Chondrocyte (in vitro differentiated cells): ENCODE results near the gene SPAG9. TPM values are rescaled to one million over a fixed set of nuclear protein-coding genes. Genes with fewer than 3 reads are reported as not detected.

ENCODE experiments used
- DNase-seq: peaks from one replicate; pipeline ENCODE4 v3.0.0; 2021; ENCODE audit warnings: mixed read lengths, low spot score
- H3K27ac Mint-ChIP-seq: one replicate; pipeline ENCODE4 v1.8.0; 2021; ENCODE audit warnings: mild to moderate bottlenecking, moderate library complexity, mixed read lengths; ENCODE audit not compliant: unreplicated experiment
- H3K27me3 Mint-ChIP-seq: 2 replicates; pipeline ENCODE4 v1.8.0; 2021; ENCODE audit warnings: low read depth, mixed read lengths
- H3K36me3 Mint-ChIP-seq: 2 replicates; pipeline ENCODE4 v1.8.0; 2021; ENCODE audit warnings: low read depth, mixed read lengths
- H3K4me1 Mint-ChIP-seq: 2 replicates; pipeline ENCODE4 v1.8.0; 2021; ENCODE audit warnings: low read depth, mild to moderate bottlenecking, mixed read lengths
- H3K4me3 Mint-ChIP-seq: one replicate; pipeline ENCODE4 v1.8.0; 2021; ENCODE audit warnings: mild to moderate bottlenecking, moderate library complexity, mixed read lengths; ENCODE audit not compliant: unreplicated experiment
- H3K9me3 Mint-ChIP-seq: 2 replicates; pipeline ENCODE4 v1.8.0; 2021; ENCODE audit warnings: low read depth, mixed read lengths
- total RNA-seq: library from RNA; stranded (reverse); gene quantifications from 3 replicates; pipeline ENCODE4 v1.2.1, GENCODE V29; 2021
- TF ChIP-seq, protein P1 (sequence below): fragments of 200-600 bp; sonication (generic); IDR thresholded peaks from 2 replicates; pipeline ENCODE4 v1.5.0; 2021; ENCODE audit warnings: antibody characterized with exemption, mild to moderate bottlenecking, moderate library complexity

SPAG9 gene
- total RNA-seq, 1 donor from 2014 or later = 92.7 TPM

DNA sequence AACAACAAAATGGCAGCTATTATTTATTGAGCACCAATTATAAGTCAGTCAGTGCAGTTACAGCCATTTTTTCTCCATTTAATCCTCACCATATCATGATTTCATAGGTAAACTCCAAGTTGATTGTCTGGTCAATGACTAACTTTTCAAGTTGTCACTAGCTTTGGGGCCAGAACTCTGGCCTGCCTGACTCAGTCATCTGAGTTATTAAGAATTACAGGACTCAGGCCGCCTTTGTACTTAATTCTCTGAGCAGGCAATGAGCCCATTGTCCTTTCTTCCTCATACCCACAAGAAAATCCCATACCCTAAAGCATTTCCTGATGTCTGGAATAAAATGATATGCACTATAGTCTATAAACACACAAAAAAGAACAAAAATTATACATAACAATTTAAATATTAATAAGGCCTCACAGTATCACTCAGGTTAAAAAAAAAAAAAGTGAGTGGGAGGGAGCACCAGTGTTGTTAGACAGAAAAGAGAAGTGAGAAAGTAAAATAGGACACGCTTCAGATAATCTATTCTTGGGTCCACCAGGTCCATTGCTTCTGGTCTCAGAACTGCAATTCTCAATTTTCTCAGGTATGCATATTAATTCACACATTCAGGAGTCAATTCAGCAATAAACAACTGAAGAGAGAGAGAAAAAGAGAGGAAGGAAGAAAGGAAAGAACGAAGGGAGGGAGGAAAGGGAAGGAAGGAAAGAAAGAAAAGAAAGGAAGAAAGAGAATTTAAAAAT is 70.2 kb downstream of the SPAG9 start:
- Mint-ChIP-seq H3K27ac (peak overlapping the region; percentile 42), H3K4me3 (no peak overlapping the region), H3K36me3 (no peaks in the 10 kb centered on the region), H3K27me3 (no peaks in the 10 kb centered on the region), H3K4me1 (peaks cover 10% of the 10 kb centered on the region), H3K9me3 (no peaks in the 10 kb centered on the region)
- no peak for DNase-seq
- TF ChIP-seq, protein P1, sequence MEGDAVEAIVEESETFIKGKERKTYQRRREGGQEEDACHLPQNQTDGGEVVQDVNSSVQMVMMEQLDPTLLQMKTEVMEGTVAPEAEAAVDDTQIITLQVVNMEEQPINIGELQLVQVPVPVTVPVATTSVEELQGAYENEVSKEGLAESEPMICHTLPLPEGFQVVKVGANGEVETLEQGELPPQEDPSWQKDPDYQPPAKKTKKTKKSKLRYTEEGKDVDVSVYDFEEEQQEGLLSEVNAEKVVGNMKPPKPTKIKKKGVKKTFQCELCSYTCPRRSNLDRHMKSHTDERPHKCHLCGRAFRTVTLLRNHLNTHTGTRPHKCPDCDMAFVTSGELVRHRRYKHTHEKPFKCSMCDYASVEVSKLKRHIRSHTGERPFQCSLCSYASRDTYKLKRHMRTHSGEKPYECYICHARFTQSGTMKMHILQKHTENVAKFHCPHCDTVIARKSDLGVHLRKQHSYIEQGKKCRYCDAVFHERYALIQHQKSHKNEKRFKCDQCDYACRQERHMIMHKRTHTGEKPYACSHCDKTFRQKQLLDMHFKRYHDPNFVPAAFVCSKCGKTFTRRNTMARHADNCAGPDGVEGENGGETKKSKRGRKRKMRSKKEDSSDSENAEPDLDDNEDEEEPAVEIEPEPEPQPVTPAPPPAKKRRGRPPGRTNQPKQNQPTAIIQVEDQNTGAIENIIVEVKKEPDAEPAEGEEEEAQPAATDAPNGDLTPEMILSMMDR = no peak

DNA sequence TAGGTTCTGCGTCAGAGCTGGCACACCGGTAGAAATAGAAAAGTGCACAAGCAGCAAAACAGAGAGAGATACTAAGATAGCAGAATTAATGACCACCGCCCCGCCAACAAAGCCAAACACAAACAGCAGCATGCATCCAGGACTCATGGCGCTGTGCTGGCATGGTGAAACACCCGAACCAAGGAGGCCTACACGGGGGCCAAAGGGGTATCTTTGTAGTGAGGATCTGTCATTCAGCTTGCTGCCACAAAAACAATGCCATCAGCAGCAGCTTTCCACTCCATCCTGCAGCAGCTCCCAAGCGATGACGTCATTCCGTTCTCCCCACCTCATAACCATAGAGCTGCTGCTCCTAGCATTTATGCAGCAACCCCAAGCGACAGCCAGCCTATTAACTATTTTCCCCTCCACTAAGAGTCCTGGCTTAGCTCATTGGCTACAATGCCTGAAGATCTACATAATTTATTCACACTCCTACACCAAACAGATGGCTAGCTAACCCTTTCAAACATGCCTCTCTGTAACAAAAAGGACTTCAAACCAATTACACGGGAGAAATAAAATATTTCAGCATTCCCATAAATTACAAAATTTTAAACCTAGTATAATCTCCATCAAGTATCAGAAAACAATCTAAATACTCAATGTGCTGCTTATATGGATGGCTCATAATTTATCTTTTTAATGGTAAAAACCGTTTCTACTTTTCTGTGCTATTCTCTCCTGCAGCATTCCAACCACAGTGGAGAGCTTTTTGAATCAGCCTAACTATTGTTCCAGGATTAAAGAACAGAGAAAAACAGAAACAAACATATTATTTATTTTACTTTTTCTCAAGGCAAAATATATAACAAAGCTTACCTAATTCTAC is 73.9 kb downstream of the SPAG9 start:
- no peak overlapping the region for H3K27ac Mint-ChIP-seq
- TF ChIP-seq, protein P1 = no peak
- no peak overlapping the region for H3K4me3 Mint-ChIP-seq
- no peaks in the 10 kb centered on the region for H3K9me3 Mint-ChIP-seq
- no peak for DNase-seq
- peaks cover 7% of the 10 kb centered on the region for H3K4me1 Mint-ChIP-seq
- no peaks in the 10 kb centered on the region for H3K36me3 Mint-ChIP-seq
- no peaks in the 10 kb centered on the region for H3K27me3 Mint-ChIP-seq

DNA sequence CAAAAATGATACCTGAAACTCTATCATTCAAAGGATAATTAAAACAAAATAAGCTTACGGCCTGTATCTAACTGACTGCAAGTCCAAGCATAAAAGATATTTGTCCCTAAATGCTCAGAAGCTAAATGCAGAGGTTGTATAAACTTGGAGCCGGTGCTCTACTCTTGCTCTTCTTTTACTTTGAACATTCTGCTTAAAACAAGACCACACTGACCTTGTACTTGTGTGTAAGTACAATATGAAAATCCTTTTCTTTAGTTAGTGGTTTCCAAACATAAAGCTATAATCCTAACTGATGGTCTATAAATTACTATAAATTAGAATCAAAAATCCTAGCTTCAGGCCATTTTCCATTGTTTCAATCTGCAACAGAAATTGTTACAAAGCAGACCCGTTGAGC is 74.6 kb downstream of the SPAG9 start:
- H3K27ac Mint-ChIP-seq = no peak overlapping the region
- no peaks in the 10 kb centered on the region for H3K27me3 Mint-ChIP-seq

DNA sequence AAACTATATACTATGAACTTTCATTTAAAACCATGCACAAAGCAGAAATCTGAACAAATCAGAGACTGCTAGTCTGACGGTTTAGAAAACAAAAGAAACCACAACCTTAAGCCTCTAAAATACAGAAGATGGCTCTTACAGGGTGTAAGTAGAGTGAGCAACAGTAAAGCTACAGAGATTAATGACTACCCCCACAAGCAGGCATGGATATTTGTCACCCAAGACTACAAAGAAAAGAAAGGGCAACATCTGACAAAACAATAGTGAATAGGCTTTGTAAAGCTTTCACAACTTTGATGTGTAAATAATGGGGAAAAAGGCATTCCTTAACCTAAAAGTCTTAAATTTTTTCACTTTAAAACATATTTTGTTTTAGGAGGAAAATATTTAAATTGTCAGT is 75.0 kb downstream of the SPAG9 start:
- no peak overlapping the region for H3K27ac Mint-ChIP-seq
- no peaks in the 10 kb centered on the region for H3K27me3 Mint-ChIP-seq
- no peak for DNase-seq
- H3K4me1 Mint-ChIP-seq = peaks cover 6% of the 10 kb centered on the region
- TF ChIP-seq, protein P1 = no peak
- no peak overlapping the region for H3K4me3 Mint-ChIP-seq
- H3K9me3 Mint-ChIP-seq = no peaks in the 10 kb centered on the region
- H3K36me3 Mint-ChIP-seq = no peaks in the 10 kb centered on the region

More for the DNA sequence above, 74.6 kb downstream of the SPAG9 start:
- DNase-seq = no peak
- Mint-ChIP-seq H3K4me1 (peaks cover 7% of the 10 kb centered on the region), H3K4me3 (no peak overlapping the region), H3K9me3 (no peaks in the 10 kb centered on the region), H3K36me3 (no peaks in the 10 kb centered on the region)
- TF ChIP-seq, protein P1 = no peak

DNA sequence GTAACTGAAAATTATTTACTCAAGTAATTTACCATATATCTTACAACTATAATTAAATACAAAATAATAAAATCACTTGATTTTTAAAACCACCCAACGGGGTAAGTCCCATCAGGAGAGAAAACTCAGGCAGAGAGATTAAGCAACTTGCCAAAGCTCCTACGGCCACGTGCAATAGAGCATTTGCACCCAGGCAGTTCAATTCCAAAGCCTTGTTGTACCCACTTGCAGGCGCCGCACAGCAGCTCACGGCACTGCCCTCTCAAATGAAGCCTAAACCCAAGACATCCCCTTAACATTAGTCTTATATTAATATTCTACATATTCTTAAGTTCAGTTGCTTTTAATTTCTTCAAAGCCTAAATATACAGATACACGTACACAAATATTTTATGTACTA is 75.7 kb downstream of the SPAG9 start:
- Mint-ChIP-seq H3K9me3 (no peaks in the 10 kb centered on the region), H3K4me3 (no peak overlapping the region)

More for the DNA sequence above, 75.7 kb downstream of the SPAG9 start:
- TF ChIP-seq, protein P1 = no peak
- Mint-ChIP-seq H3K27ac (no peak overlapping the region), H3K4me1 (peaks cover 5% of the 10 kb centered on the region), H3K36me3 (peaks cover 2% of the 10 kb centered on the region), H3K27me3 (no peaks in the 10 kb centered on the region)
- DNase-seq = no peak
